Muscle layer of duodenum (tissue), 2 donors: ENCODE measurements around the gene PHF23.
A peak's percentile ranks its signal among the peaks of the same experiment; 100 is the strongest.

ENCODE experiments used
- H3K27ac ChIP-seq: one replicate; pipeline ENCODE4 v1.7.0; 2013; ENCODE audit warnings: mild to moderate bottlenecking, low read length
- H3K27me3 ChIP-seq: one replicate; pipeline ENCODE4 v1.7.0; 2013; ENCODE audit warnings: low read depth, mild to moderate bottlenecking, control low read depth, low read length
- H3K36me3 ChIP-seq, 2 donors: one replicate each; pipeline ENCODE4 v1.7.0; 2013; ENCODE audit warnings: low read length in 2 of 2, control low read depth in 1 of 2, mild to moderate bottlenecking in 1 of 2; ENCODE audit not compliant: insufficient read depth in 2 of 2, control insufficient read depth in 1 of 2
- H3K4me1 ChIP-seq, 2 donors: one replicate each; pipeline ENCODE4 v1.7.0; 2013; ENCODE audit warnings: low read length in 2 of 2, mild to moderate bottlenecking in 2 of 2, control low read depth in 1 of 2, moderate library complexity in 1 of 2; ENCODE audit not compliant: insufficient read depth in 2 of 2, control insufficient read depth in 1 of 2
- H3K4me3 ChIP-seq, 2 donors: one replicate each; pipeline ENCODE4 v1.7.0; 2013; ENCODE audit warnings: low read length in 2 of 2, low read depth in 1 of 2, mild to moderate bottlenecking in 1 of 2
- H3K9me3 ChIP-seq, 2 donors: one replicate each; pipeline ENCODE4 v1.7.0; 2013; ENCODE audit warnings: low read length in 2 of 2, control low read depth in 1 of 2, mild to moderate bottlenecking in 1 of 2; ENCODE audit not compliant: control insufficient read depth in 1 of 2
- donor health status: healthy.

PHF23 gene

GRCh38 chr17:7256766-7257456, 17.7 kb upstream of the PHF23 start:
- Histone ChIP-seq H3K4me1 (peaks cover 7 to 25% of the 10 kb centered on the region in 2 donors), H3K9me3 (no peaks in the 10 kb centered on the region), H3K27ac (no peak overlapping the region), H3K27me3 (peaks cover 8% of the 10 kb centered on the region), H3K4me3 (no peak overlapping the region), H3K36me3 (peaks cover 36 to 57% of the 10 kb centered on the region in 2 donors)

- peaks cover 35 to 55% of the 10 kb centered on the region in 2 donors for H3K36me3 ChIP-seq
- H3K4me3 ChIP-seq = no peak overlapping the region
- no peak overlapping the region for H3K27ac ChIP-seq
- H3K9me3 ChIP-seq = no peaks in the 10 kb centered on the region
- peaks cover 15 to 26% of the 10 kb centered on the region in 2 donors for H3K4me1 ChIP-seq
- H3K27me3 ChIP-seq = no peaks in the 10 kb centered on the region
These were observed 15.3 kb upstream of the PHF23 start for GRCh38 chr17:7254511-7254910.

GRCh38 chr17:7253082-7253481, 13.8 kb upstream of the PHF23 start:
- peak overlapping the region; percentile 97 for H3K27ac ChIP-seq
- H3K4me1 ChIP-seq = peaks cover 20 to 37% of the 10 kb centered on the region in 2 donors
- H3K27me3 ChIP-seq = no peaks in the 10 kb centered on the region
- no peaks in the 10 kb centered on the region for H3K9me3 ChIP-seq
- H3K4me3 ChIP-seq = peak overlapping the region; percentile 79 to 84
- H3K36me3 ChIP-seq = peaks cover 22 to 42% of the 10 kb centered on the region in 2 donors

- peaks cover 22 to 35% of the 10 kb centered on the region in 2 donors for H3K36me3 ChIP-seq
- H3K9me3 ChIP-seq = no peaks in the 10 kb centered on the region
- H3K27ac ChIP-seq = peak within 1 kb of the TSS; percentile 97
- H3K4me3 ChIP-seq = peak within 1 kb of the TSS; percentile 79 to 84
- no peaks in the 10 kb centered on the region for H3K27me3 ChIP-seq
- H3K4me1 ChIP-seq = peaks cover 20 to 37% of the 10 kb centered on the region in 2 donors
These were observed 13.2 kb upstream of the PHF23 start, which contains the start of gene ELP5 for GRCh38 chr17:7252176-7253043. TSS of gene ELP5 (plus strand) at chr17:7252215. CDS start at chr17:7252551, 336 bp downstream.

- Histone ChIP-seq H3K36me3 (peaks cover 19 to 32% of the 10 kb centered on the region in 2 donors), H3K27ac (peak within 1 kb of the TSS; percentile 97), H3K4me3 (peak within 1 kb of the TSS; percentile 79 to 84), H3K4me1 (peaks cover 20 to 37% of the 10 kb centered on the region in 2 donors), H3K27me3 (no peaks in the 10 kb centered on the region), H3K9me3 (no peaks in the 10 kb centered on the region)
These were observed 12.5 kb upstream of the PHF23 start, which contains the start of gene CTDNEP1 for GRCh38 chr17:7251661-7252175. TSS of gene CTDNEP1 (minus strand) at chr17:7251734. CDS start at chr17:7251296, 438 bp downstream.

GRCh38 chr17:7250695-7251627, 11.7 kb upstream of the PHF23 start:
- H3K4me3 ChIP-seq = peak overlapping the region; percentile 76 to 84

GRCh38 chr17:7249830-7250229, 10.6 kb upstream of the PHF23 start:
- Histone ChIP-seq H3K36me3 (peaks cover 21 to 27% of the 10 kb centered on the region in 2 donors), H3K4me1 (peaks cover 20 to 37% of the 10 kb centered on the region in 2 donors), H3K9me3 (no peaks in the 10 kb centered on the region), H3K27ac (peak overlapping the region; percentile 61), H3K4me3 (peak overlapping the region; percentile 76 to 84), H3K27me3 (no peaks in the 10 kb centered on the region)

More at GRCh38 chr17:7250695-7251627, 11.7 kb upstream of the PHF23 start:
- no peaks in the 10 kb centered on the region for H3K9me3 ChIP-seq
- peaks cover 21 to 33% of the 10 kb centered on the region in 2 donors for H3K36me3 ChIP-seq
- no peaks in the 10 kb centered on the region for H3K27me3 ChIP-seq
- peaks cover 20 to 37% of the 10 kb centered on the region in 2 donors for H3K4me1 ChIP-seq
- H3K27ac ChIP-seq = peak overlapping the region; percentile 97

- H3K27me3 ChIP-seq = no peaks in the 10 kb centered on the region
- H3K36me3 ChIP-seq = peaks cover 19 to 21% of the 10 kb centered on the region in 2 donors
- no peak overlapping the region for H3K27ac ChIP-seq
- H3K9me3 ChIP-seq = no peaks in the 10 kb centered on the region
- H3K4me1 ChIP-seq = peaks cover 20 to 37% of the 10 kb centered on the region in 2 donors
- no peak overlapping the region for H3K4me3 ChIP-seq
These were observed 10.0 kb upstream of the PHF23 start for GRCh38 chr17:7249214-7249613.

GRCh38 chr17:7248796-7249195, 9.5 kb upstream of the PHF23 start:
- Histone ChIP-seq H3K4me1 (peaks cover 20 to 37% of the 10 kb centered on the region in 2 donors), H3K36me3 (peaks cover 19 to 21% of the 10 kb centered on the region in 2 donors), H3K27ac (no peak overlapping the region), H3K9me3 (no peaks in the 10 kb centered on the region), H3K27me3 (no peaks in the 10 kb centered on the region), H3K4me3 (no peak overlapping the region)

- Histone ChIP-seq H3K27ac (no peak overlapping the region), H3K9me3 (no peaks in the 10 kb centered on the region), H3K4me1 (peaks cover 19 to 32% of the 10 kb centered on the region in 2 donors), H3K4me3 (no peak overlapping the region), H3K36me3 (peaks cover 22 to 24% of the 10 kb centered on the region in 2 donors), H3K27me3 (no peaks in the 10 kb centered on the region)
These were observed 7.5 kb upstream of the PHF23 start for GRCh38 chr17:7246779-7247178.
